Ovary (tissue), 3 donors: ENCODE data around the gene RAPGEF2.

Experiments used
- EP300 ChIP-seq: sonication (generic); formaldehyde crosslinking; IDR thresholded peaks from one replicate; pipeline ENCODE4 v1.6.1; 2017; ENCODE audit warnings: antibody characterized with exemption
- POLR2A ChIP-seq: fragments of 450-650 bp; IDR thresholded peaks from one replicate; pipeline ENCODE4 v1.6.1; 2017; ENCODE audit warnings: antibody characterized with exemption, mild to moderate bottlenecking, moderate library complexity
- TF ChIP-seq, protein P1 (sequence below), 3 donors: fragments of 450-650 bp in 2 of 3; fragments of 200-600 bp in 1 of 3; IDR thresholded peaks; one replicate each; pipeline versions ENCODE4 v1.5.1 to v1.8.0; 2016 to 2022; ENCODE audit warnings: antibody characterized with exemption in 3 of 3, mild to moderate bottlenecking in 1 of 3
- donor health status: DM: no; HTN: no; CAD: no.

DNA sequence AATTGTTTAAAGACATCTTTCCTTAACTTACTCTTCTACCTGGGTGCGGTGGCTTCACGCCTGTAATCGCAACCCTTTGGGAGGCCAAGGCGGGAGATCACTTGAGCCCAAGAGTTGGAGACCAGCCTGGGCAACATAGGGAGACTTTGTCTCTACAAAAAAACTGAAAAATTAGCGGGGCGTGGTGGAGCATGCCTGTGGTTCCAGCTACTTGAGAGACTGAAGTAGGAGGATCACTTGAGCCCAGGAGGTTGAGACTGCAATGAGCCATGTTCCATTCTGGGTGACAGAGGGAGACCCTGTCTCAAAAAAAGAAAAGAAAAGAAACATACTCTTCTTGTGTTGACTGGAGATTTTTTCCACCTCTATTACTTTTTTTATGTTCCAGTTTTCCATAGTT is 181.9 kb downstream of the RAPGEF2 start:
- TF ChIP-seq, protein P1, sequence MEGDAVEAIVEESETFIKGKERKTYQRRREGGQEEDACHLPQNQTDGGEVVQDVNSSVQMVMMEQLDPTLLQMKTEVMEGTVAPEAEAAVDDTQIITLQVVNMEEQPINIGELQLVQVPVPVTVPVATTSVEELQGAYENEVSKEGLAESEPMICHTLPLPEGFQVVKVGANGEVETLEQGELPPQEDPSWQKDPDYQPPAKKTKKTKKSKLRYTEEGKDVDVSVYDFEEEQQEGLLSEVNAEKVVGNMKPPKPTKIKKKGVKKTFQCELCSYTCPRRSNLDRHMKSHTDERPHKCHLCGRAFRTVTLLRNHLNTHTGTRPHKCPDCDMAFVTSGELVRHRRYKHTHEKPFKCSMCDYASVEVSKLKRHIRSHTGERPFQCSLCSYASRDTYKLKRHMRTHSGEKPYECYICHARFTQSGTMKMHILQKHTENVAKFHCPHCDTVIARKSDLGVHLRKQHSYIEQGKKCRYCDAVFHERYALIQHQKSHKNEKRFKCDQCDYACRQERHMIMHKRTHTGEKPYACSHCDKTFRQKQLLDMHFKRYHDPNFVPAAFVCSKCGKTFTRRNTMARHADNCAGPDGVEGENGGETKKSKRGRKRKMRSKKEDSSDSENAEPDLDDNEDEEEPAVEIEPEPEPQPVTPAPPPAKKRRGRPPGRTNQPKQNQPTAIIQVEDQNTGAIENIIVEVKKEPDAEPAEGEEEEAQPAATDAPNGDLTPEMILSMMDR (IDR thresholded peaks at IDR 0.05) = no peak
- TF ChIP-seq POLR2A (no peak), EP300 (no peak)
